KOPT-K1 (cell line): ENCODE measurements around the gene KYAT1.
"Not testable (repeated sequence)": the region's sequence is repeated elsewhere in the genome, so short reads cannot be mapped to it uniquely, and the experiment has no call there.

ENCODE experiments used
- H3K27ac ChIP-seq: fragments of 200-600 bp; sonication (generic); 2 replicates; pipeline ENCODE4 v1.5.1; 2016; ENCODE audit warnings: antibody characterized with exemption, mild to moderate bottlenecking, low read depth, low read length; ENCODE audit not compliant: poor library complexity, severe bottlenecking
- H3K36me3 ChIP-seq: fragments of 200-600 bp; sonication (generic); 2 replicates; pipeline ENCODE4 v1.5.1; 2017; ENCODE audit warnings: antibody characterized with exemption, mild to moderate bottlenecking, low read length, moderate library complexity; ENCODE audit not compliant: insufficient read depth
- H3K9me3 ChIP-seq: fragments of 200-600 bp; sonication (generic); 2 replicates; pipeline ENCODE4 v1.5.1; 2017; ENCODE audit warnings: antibody characterized with exemption, low read length, mild to moderate bottlenecking; ENCODE audit not compliant: insufficient read depth, poor library complexity, severe bottlenecking

Gene KYAT1

DNA sequence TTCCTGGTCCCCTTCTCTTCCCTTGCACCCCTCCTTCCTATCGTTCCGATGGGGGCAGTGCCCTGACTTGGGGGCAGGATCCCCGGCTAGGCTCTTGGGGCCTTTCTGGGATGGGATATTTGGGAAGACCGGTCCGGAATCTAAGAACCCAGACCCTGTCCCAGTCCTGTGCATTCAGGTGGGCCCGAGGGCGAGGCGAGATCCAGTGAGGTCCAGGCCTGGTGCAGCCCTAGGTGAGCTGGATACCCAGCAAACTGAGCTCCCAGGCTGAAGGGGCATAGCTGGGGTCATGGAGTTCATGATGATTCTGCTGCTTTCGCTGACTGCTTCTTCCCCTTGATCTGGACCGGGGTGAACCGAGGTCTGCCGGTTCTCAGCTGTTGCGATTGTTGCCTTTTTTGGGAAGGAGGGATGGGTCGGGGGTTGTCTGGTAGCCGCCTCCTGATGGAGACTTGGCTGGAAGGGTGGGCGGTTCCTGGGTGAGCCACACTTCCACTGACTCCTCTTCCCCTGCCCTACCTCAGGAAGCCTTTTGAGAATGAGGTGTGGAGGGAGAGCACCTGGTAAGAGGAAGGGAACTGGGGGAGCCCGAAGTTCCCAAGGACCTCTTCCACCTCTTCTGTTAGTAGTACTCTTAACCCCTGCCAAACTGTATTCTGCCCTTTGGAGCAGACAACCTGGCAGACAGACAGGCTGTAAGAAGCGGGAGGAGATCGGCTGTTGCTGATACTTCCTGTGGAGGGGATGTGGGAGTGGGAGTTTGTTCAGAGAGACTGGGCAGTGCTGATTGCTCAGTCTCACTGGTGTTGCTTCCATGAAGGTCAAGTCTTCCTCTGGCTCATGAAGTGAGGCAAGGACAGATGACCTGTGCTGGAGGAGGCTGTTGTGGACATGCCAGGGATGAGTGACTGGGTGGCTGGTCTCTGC is 1.2 kb upstream of the KYAT1 start:
- H3K27ac ChIP-seq, result peak overlapping the region; percentile 75
- H3K9me3 ChIP-seq, result no peaks in the 10 kb centered on the region
- peaks cover 13% of the 10 kb centered on the region; the same call in 1 of the 2 replicates for H3K36me3 ChIP-seq

DNA sequence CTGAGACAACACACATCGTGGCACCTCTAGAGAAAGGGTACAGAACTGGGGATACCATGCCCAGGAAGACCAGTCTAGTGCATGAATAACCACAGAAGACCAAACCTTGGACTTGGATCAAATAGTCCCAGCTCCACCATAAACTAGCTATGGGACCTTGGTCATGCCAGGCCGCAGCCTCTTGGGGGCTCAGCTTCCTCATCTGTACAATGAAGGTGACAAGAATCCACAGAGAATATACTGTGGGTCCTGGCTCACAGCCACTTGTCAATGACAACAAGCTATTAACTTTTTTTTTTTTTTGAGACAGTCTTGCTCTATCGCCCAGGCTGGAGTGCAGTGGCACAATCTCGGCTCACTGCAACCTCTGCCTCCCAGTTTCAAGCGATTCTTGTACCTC is 3.9 kb downstream of the KYAT1 start:
- no peak overlapping the region for H3K27ac ChIP-seq

DNA sequence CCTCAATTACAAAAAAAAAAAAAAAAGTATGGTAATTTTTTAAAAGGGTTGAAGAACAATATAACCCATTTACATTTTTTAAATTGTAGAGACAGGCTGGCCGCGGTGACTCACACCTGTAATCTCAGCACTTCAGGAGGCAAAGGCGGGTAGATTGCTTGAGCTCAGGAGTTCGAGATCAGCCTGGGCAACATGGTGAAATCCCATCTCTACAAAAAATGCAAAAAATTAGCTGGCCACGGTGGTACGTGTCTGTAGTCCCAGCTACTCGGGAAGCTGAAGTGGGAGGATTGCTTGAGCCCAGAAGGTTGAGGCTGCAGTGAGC is 10.8 kb downstream of the KYAT1 start:
- H3K9me3 ChIP-seq, H3K36me3 ChIP-seq, H3K27ac ChIP-seq: not testable (repeated sequence)

More for the DNA sequence above, 3.9 kb downstream of the KYAT1 start:
- Histone ChIP-seq H3K9me3 (no peaks in the 10 kb centered on the region), H3K36me3 (no peaks in the 10 kb centered on the region)

DNA sequence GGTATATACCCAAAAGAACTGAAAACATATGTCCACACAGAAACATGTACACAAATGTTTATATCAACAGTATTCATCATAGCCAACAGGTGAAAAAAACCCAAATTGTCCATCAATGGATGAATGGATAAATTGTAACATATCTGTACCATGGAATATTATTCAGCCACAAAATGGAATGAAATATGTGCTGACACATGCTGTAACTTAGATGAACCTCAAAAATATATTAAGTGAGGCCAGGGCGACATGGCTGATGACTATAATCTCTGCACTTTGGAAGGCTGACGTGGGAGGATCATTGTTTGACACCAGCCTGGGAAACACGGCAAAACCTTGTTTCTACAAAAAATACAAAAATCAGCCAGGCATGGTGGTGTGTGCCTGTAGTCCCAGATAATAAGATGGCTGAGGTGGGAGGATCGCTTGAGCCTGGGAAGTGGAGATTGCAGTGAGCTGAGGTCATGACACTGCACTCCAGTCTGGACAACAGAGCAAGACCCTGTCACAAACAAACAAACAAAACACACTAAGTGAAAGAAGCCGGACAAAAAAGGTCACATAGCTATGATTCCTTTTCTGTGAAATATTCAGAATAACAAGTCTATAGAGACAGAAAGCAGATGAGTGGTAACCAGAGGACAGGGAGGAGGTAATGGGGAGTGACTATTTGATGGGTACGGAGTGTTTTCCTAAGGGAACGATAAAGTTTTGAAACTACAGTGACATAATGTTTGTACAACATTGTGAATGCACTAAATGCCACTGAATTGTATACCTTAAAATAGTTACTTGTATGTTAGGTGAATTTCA is 11.4 kb downstream of the KYAT1 start:
- Histone ChIP-seq H3K27ac (no peak overlapping the region), H3K9me3 (no peaks in the 10 kb centered on the region), H3K36me3 (no peaks in the 10 kb centered on the region)

DNA sequence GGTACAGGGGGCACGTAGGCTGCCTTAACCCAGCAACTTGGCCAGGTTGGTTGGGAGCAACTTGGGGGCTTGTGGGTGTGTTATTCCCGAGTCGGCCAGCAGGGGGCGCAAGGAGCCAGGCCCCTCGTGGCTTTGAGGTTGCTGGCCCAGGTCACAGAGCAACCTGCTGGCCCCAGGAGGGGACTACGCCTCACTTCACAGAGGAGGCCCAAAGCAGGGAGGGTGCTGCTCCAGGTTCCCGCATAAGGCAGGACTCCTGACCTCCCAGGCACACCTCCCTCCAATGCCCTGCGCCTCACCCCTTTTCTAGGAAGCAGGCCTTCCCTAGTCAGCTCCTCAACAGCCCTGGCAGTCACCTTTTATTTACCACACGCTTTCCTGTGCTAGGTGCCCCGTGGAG is 18.1 kb downstream of the KYAT1 start:
- no peaks in the 10 kb centered on the region for H3K9me3 ChIP-seq
- H3K36me3 ChIP-seq, result no peaks in the 10 kb centered on the region
- peak overlapping the region; percentile 14 for H3K27ac ChIP-seq

DNA sequence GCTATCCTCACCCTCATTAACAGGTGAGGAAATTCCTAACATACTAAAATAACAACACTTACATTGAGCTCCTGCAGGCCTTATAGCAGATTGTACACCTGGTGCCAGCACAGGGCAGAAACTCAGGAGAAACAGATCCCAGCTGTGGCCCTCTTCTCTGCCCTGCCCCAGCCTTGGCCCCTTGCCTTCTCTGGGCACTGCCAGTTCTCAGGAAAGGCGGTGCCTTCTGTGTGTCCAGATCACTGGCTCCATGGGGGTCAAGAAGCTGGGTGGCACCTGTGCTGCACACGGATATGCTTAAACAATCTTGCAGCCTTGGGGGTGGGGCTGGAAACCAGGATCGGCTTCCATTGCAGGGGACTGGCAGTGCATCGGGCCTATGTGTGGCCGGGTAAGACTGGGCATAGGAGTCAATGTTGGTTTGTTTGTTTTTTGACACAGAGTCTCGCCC is 19.3 kb downstream of the KYAT1 start:
- no peak overlapping the region for H3K27ac ChIP-seq
- H3K36me3 ChIP-seq, result no peaks in the 10 kb centered on the region

DNA sequence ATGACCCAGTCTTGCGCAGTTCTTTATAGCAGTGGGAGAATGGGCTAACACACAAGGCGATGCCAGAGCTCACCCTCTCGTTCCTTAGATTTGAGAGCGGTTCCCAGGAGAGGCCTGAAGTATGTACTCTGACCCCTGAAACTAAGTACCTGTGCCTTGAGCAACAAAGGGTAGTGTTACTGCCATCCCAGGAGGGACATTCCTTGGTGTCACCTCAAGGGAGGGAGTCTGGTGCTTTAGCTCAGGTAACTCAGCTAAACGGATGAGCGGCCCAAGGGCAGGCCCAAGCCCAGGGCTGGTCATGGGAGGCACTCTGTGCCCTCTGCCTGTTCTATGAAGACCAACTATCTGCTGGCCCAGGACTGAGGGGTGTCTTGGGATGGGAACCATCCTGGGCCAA is 20.2 kb downstream of the KYAT1 start:
- H3K27ac ChIP-seq, result no peak overlapping the region

More for the DNA sequence above, 19.3 kb downstream of the KYAT1 start:
- no peaks in the 10 kb centered on the region for H3K9me3 ChIP-seq

DNA sequence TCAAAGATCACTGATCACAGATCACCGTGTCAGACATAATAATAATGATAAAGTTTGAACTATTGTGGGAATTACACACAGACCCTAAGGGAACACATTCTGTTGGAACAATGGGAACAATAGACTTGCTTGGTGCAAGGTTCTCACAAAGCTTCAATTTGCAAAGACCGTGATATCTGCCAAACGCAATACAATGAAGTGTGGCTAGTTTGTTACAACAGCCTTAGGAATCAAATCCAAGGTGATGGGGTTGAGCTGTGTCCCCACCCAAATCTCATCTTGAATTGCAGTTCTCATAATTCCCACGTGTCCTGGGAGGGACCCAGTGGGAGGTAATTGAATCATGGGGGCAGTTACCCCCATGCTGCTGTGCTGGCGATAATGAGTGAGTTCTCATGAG is 20.8 kb downstream of the KYAT1 start:
- no peaks in the 10 kb centered on the region for H3K36me3 ChIP-seq
- no peak overlapping the region for H3K27ac ChIP-seq
- H3K9me3 ChIP-seq, result no peaks in the 10 kb centered on the region

More for the DNA sequence above, 20.2 kb downstream of the KYAT1 start:
- Histone ChIP-seq H3K36me3 (no peaks in the 10 kb centered on the region), H3K9me3 (no peaks in the 10 kb centered on the region)

DNA sequence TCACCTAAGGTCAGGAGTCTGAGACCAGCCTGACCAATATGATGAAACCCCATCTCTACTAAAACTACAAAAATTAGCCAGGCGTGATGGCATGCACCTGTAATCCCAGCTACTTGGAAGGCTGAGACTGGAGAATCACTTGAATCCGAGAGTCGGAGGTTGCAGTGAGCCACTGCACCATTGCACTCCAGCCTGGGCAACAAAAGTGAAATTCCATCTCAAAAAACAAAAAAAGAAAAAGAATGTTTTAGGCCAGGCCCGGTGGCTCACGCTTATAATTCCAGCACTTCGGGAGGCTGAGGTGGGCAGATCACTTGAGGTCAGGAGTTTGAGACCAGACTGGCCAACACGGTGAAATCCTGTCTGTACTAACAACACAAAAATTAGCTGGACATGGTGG is 23.3 kb downstream of the KYAT1 start:
- not testable (repeated sequence) for H3K27ac ChIP-seq, H3K36me3 ChIP-seq, H3K9me3 ChIP-seq

DNA sequence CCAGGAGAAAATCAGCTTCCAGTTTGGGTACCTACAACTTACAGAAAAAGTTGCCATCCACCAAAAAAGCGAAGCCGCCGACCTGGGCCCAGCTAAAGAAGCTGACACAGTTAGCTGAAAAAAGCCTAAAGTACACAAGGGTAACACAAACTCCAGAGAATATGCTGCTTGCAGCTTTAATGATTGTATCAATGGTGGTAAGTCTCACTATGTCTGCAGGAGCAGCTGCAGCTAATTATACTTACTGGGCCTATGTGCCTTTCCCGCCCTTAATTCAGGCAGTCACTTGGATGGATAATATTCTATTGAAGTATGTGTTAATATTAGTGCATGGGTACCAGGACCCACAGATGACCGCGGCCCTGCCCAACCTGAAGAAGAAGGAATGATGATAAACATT is 27.3 kb downstream of the KYAT1 start:
- H3K9me3 ChIP-seq, H3K36me3 ChIP-seq, H3K27ac ChIP-seq: not testable (repeated sequence)

DNA sequence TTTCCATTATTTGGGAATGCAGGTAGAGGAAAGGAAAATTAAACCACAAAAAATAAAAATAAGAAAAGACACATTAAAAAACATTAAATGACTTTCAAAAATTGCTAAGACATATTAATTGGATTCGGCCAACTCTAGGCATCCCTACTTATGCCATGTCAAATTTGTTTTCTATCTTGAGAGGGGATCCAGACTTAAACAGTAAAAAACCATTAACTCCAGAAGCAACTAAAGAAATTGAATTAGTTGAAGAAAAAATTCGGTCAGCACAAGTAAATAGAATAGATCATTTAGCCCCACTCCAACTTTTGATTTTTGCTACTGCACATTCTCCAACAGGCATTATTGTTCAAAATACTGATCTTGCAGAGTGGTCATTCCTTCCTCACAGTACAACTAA is 29.1 kb downstream of the KYAT1 start:
- H3K36me3 ChIP-seq, H3K9me3 ChIP-seq, H3K27ac ChIP-seq: not testable (repeated sequence)

DNA sequence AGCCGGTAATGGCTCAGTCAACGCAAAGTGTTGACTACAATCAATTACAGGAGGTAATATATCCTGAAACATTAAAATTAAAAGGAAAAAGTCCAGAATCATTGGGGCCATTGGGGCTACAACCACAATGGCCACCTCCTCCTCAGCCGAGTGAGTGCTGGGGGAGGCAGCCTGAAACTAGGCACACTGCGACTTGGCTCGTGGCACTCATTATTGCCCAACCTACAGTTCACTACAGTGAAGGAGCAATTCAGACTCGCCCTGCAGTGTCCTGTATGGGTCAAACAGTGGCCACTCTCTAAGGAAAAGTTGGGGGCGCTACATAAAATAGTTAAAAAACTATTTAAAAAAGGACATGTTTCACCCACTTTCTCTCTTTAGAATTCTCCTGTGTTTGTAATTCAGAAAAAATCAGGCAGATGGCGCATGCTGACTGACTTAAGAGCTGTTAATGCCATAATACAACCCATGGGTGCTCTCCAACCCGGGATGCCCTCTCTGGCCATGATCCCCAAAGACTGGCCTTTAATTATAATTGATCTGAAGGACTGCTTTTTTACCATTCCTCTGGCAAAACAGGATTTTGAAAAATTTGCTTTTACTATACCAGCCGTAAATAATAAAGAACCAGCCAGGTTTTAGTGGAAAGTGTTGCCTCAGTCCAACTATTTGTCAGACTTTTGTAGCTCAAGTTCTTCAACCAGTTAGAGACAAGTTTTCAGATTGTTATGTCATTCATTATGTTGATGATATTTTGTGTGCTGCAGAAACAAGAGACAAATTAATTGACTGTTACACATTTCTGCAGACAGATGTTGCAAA is 29.8 kb downstream of the KYAT1 start:
- H3K27ac ChIP-seq, H3K9me3 ChIP-seq, H3K36me3 ChIP-seq: not testable (repeated sequence)

DNA sequence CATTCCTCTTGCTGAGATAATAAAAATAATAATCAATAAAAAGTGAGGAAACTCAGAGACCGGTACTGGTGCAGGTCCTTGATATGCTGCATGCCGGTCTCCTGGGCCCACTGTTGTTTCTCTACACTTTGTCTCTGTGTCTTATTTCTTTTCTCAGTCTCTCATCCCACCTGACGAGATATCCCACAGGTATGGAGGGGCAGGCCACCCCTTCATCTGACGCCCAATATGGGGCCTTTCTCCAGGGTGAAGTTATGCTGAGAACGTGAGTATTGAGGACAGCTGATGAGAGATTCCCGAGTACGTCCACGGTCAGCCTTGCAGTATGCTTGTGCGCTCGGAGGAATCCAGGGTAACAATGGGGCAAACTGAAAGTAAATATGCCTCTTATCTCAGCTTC is 30.7 kb downstream of the KYAT1 start:
- not testable (repeated sequence) for H3K9me3 ChIP-seq, H3K36me3 ChIP-seq

DNA sequence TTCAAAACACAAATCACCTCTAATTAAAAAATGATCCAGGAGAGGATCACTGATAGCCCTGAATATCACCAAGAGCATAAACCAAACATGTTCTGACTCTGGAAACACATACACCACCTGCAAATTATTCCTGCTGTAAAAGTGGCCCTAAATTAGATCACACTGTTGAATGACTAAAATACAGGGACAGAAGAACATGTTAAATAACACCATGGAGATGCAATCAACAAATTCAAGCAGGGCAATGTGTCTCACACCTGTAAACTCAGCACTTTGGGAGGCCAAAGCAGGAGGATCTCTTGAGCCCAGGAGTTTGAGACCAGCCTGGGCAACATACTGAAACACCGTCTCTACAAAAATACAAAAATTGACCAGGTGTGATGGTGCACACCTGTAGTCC is 33.9 kb downstream of the KYAT1 start:
- peaks cover 8% of the 10 kb centered on the region for H3K9me3 ChIP-seq
- H3K36me3 ChIP-seq, result no peaks in the 10 kb centered on the region
- no peak overlapping the region for H3K27ac ChIP-seq

More for the DNA sequence above, 30.7 kb downstream of the KYAT1 start:
- H3K27ac ChIP-seq, result not testable (repeated sequence)

DNA sequence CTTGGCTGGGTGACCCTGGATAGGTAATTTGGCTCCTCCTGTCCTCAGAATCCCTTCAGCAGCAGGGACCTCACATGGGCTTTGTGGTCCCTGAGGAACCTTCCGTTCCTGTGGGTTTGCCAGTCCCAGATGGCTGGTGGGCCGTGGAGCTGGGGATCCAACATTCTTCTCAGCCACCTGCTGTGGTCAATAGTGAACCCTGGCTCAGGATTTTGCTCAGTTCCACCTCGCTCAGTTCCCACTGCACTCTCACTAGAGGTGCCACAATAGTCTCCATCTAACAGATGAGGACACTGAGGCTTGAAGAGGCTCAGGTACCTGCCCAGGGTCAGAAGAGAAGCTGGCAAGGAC is 35.1 kb downstream of the KYAT1 start:
- Histone ChIP-seq H3K27ac (peak overlapping the region; percentile 55), H3K9me3 (peaks cover 8% of the 10 kb centered on the region), H3K36me3 (peaks cover 6% of the 10 kb centered on the region; the same call in 1 of the 2 replicates)
